HepG2 (cell line): ENCODE measurements around the gene CUL4B. TPM values are rescaled to one million over a fixed set of nuclear protein-coding genes. Genes with fewer than 3 reads are reported as not detected.

Experiments used
- ATAC-seq: fragments of 200-7000 bp; cut with Tn5 transposase; 3 replicates; pipeline ENCODE4 v1.9.1; 2020; ENCODE audit warnings: mild to moderate bottlenecking, moderate library complexity
- BruUV-seq: library from RNA; stranded (reverse); fragments of 400-500 nt; replicated peaks from 2 replicates; lab custom pipeline; 2021; lab: Mats Ljungman, UMichigan
- CTCF ChIA-PET: fragments of 300-600 bp; formaldehyde crosslinking; extraction: SDS; loops from one replicate; lab custom pipeline; 2021; ENCODE audit warnings: low total read pairs, inconsistent platforms, low intra/inter-chr PET ratio; lab: Yijun Ruan, JAX
- POLR2A ChIA-PET: fragments of 350-600 bp; sonication (Branson Sonifier 250); formaldehyde crosslinking; loops from one replicate; lab custom pipeline; 2020; ENCODE audit warnings: antibody characterized with exemption, inconsistent platforms; lab: Yijun Ruan, JAX
- DNase-seq: peaks from one replicate; pipeline ENCODE4 v3.0.0-alpha.2; 2015; ENCODE audit warnings: low spot score
- FAIRE-seq: peaks from 3 replicates; lab custom pipeline; 2011; peaks lifted over from hg19 to GRCh38; lab: Jason Lieb, UNC
- H2AFZ ChIP-seq: one replicate; pipeline ENCODE4 v1.6.1; 2011; ENCODE audit warnings: low read length, inconsistent platforms
- H3K27ac ChIP-seq: fragments of 300-600 bp; 3 replicates; pipeline ENCODE4 v1.8.0; 2011; ENCODE audit warnings: mixed run types, mild to moderate bottlenecking, mixed read lengths, low read length, inconsistent platforms; ENCODE audit not compliant: insufficient read depth; ENCODE audit errors: extremely low read length
- H3K27me3 ChIP-seq, 2 experiments: fragments of 200-600 bp in 1 of 2; 2 replicates in 1 of 2; 3 replicates in 1 of 2; pipeline versions ENCODE4 v1.6.0 to v1.8.0; 2011; ENCODE audit warnings: low read length in 2 of 2, mild to moderate bottlenecking in 2 of 2, moderate library complexity in 2 of 2, inconsistent platforms in 1 of 2; ENCODE audit not compliant: insufficient read depth in 2 of 2, control insufficient read depth in 1 of 2
- H3K36me3 ChIP-seq, 2 experiments: fragments of 200-600 bp in 1 of 2; replicated peaks in 1 of 2; 2 replicates in 1 of 2; 3 replicates in 1 of 2; pipeline versions ENCODE4 v1.5.1 to v1.8.0; 2011; ENCODE audit warnings: low read length in 2 of 2, inconsistent platforms in 1 of 2; ENCODE audit not compliant: insufficient read depth in 2 of 2, control insufficient read depth in 1 of 2
- H3K4me1 ChIP-seq: 2 replicates; pipeline ENCODE4 v1.5.1; 2012; ENCODE audit warnings: low read length, inconsistent platforms; ENCODE audit not compliant: insufficient read depth
- H3K4me2 ChIP-seq: 2 replicates; pipeline ENCODE4 v1.6.0; 2011; ENCODE audit warnings: low read depth, low read length, inconsistent platforms
- H3K4me3 ChIP-seq, 3 experiments: fragments of 200-600 bp in 1 of 3; sonication (generic), shearing (Covaris generic) in 1 of 3; replicated peaks in 1 of 3; 2 replicates each; pipeline ENCODE4 v1.5.1; 2011 to 2016; ENCODE audit warnings: low read length in 3 of 3, inconsistent platforms in 2 of 3, low read depth in 2 of 3, mild to moderate bottlenecking in 2 of 3, control low read depth in 1 of 3, mixed read lengths in 1 of 3; ENCODE audit not compliant: insufficient read depth in 1 of 3
- H3K79me2 ChIP-seq: one replicate; pipeline ENCODE4 v1.6.1; 2011; ENCODE audit warnings: low read length, inconsistent platforms; ENCODE audit not compliant: insufficient read depth
- H3K9ac ChIP-seq: 2 replicates; pipeline ENCODE4 v1.6.0; 2011; ENCODE audit warnings: mild to moderate bottlenecking, low read depth, low read length, inconsistent platforms; ENCODE audit not compliant: insufficient read depth
- H3K9me3 ChIP-seq: 2 replicates; pipeline ENCODE4 v1.5.1; 2012; ENCODE audit warnings: mild to moderate bottlenecking, low read length
- H4K20me1 ChIP-seq: 2 replicates; pipeline ENCODE4 v1.6.0; 2011; ENCODE audit warnings: inconsistent platforms, mild to moderate bottlenecking, low read length, moderate library complexity; ENCODE audit not compliant: insufficient read depth
- AGO2 ChIP-seq: fragments of 200-400 bp; formaldehyde crosslinking; optimal IDR thresholded peaks from 2 replicates; pipeline ENCODE3; 2017; ENCODE audit warnings: mild to moderate bottlenecking, low read depth, low read length, moderate library complexity
- ESRRA ChIP-seq: sonication (generic); formaldehyde crosslinking; IDR thresholded peaks from 2 replicates; pipeline ENCODE4 v1.5.1; 2020; ENCODE audit warnings: mild to moderate bottlenecking, low read depth, missing genetic modification reagents
- GABPB1 ChIP-seq: IDR thresholded peaks from 2 replicates; pipeline ENCODE4 v1.6.1; 2016; ENCODE audit warnings: mild to moderate bottlenecking, missing genetic modification reagents, moderate library complexity, missing compliant biosample characterization
- HOXA3 ChIP-seq: sonication (generic); formaldehyde crosslinking; IDR thresholded peaks from 2 replicates; pipeline ENCODE4 v1.5.0; 2020; ENCODE audit warnings: missing genetic modification reagents
- IRF1 ChIP-seq: sonication (generic); formaldehyde crosslinking; IDR thresholded peaks from 2 replicates; pipeline ENCODE4 v1.4.0; 2020; ENCODE audit warnings: low read depth, mild to moderate bottlenecking, missing genetic modification reagents
- KDM2A ChIP-seq: sonication (generic); formaldehyde crosslinking; IDR thresholded peaks from 2 replicates; pipeline ENCODE4 v1.4.0; 2020; ENCODE audit warnings: low read depth, missing genetic modification reagents, borderline replicate concordance
- MAFF ChIP-seq: IDR thresholded peaks from 2 replicates; pipeline ENCODE4 v1.6.1; 2011; ENCODE audit warnings: low read depth, low read length, improper control_type of control experiment
- MAFK ChIP-seq, 2 experiments: IDR thresholded peaks in 1 of 2; conservative IDR thresholded peaks in 1 of 2; 2 replicates each; pipeline ENCODE4 v1.6.1; 2011; ENCODE audit warnings: improper control_type of control experiment in 2 of 2, low read length in 2 of 2
- MXD4 ChIP-seq: IDR thresholded peaks from 2 replicates; pipeline ENCODE4 v1.6.1; 2016; ENCODE audit warnings: mild to moderate bottlenecking, missing biosample characterization, missing genetic modification reagents
- NCOR1 ChIP-seq: fragments of 200-600 bp; sonication (generic); IDR thresholded peaks from 2 replicates; pipeline ENCODE4 v1.7.0; 2017; ENCODE audit warnings: antibody characterized with exemption, low read length, borderline replicate concordance
- NR2F2 ChIP-seq: IDR thresholded peaks from 2 replicates; pipeline ENCODE4 v1.6.1; 2012; ENCODE audit warnings: low read depth, inconsistent platforms, borderline replicate concordance
- POLR2AphosphoS2 ChIP-seq: IDR thresholded peaks from 2 replicates; pipeline ENCODE4 v1.6.1; 2011; ENCODE audit warnings: low read depth, low read length, improper control_type of control experiment
- RAD51 ChIP-seq: fragments of 450-650 bp; IDR thresholded peaks from 2 replicates; pipeline ENCODE4 v1.6.1; 2016; ENCODE audit warnings: borderline replicate concordance
- TEAD3 ChIP-seq: optimal IDR thresholded peaks from 2 replicates; pipeline ENCODE3; 2016; ENCODE audit warnings: borderline replicate concordance
- TEF ChIP-seq: sonication (generic); formaldehyde crosslinking; IDR thresholded peaks from 2 replicates; pipeline ENCODE4 v1.5.0; 2020; ENCODE audit warnings: missing genetic modification reagents
- WIZ ChIP-seq: sonication (generic); formaldehyde crosslinking; IDR thresholded peaks from 2 replicates; pipeline ENCODE4 v1.5.1; 2020; ENCODE audit warnings: mild to moderate bottlenecking, missing genetic modification reagents
- XRCC5 ChIP-seq: fragments of 200-400 bp; formaldehyde crosslinking; optimal IDR thresholded peaks from 2 replicates; pipeline ENCODE3; 2017; ENCODE audit warnings: mild to moderate bottlenecking, low read length
- ZEB1 ChIP-seq: IDR thresholded peaks from 2 replicates; pipeline ENCODE4 v1.6.1; 2012; ENCODE audit warnings: mild to moderate bottlenecking, low read depth, inconsistent platforms; ENCODE audit not compliant: insufficient replicate concordance
- ZKSCAN8 ChIP-seq: IDR thresholded peaks from 2 replicates; pipeline ENCODE4 v1.6.1; 2016; ENCODE audit warnings: borderline replicate concordance, missing genetic modification reagents, missing compliant biosample characterization
- ZSCAN22 ChIP-seq: sonication (generic); formaldehyde crosslinking; IDR thresholded peaks from 2 replicates; pipeline ENCODE4 v1.4.0; 2020; ENCODE audit warnings: mild to moderate bottlenecking, missing genetic modification reagents
- WGBS: methylation state at CpG from one replicate; pipeline ENCODE4 v1.1.6; 2017; ENCODE audit warnings: low lambda C conversion rate; 5-methylcytosine and 5-hydroxymethylcytosine counted together
- in situ Hi-C: cut with HindIII; loops from 2 replicates; pipeline ENCODE4 v1.10.0; 2017; ENCODE audit warnings: low pct_unique_long_range_greater_than_20kb; ENCODE audit not compliant: extremely low pct_ligation_motif_present
- intact Hi-C: fragments of 100-400 bp; cut with micrococcal nuclease; formaldehyde crosslinking; loops from one replicate; pipeline ENCODE4 v1.10.0; 2022; ENCODE audit not compliant: unreplicated experiment
- polyA plus RNA-seq, 8 experiments: library from polyadenylated mRNA; depleted of rRNA in 3 of 8; stranded (reverse) in 7 of 8; unstranded in 1 of 8; fragments of >200 nt; fragmentation: Illumina TruSeq in 4 of 8; extraction: Trizol in 4 of 8; gene quantifications; 2 replicates each; pipeline versions ENCODE4 v1.2.1 to v1.2.3, GENCODE V29; 2011 to 2016; ENCODE audit warnings: low read depth in 4 of 8, missing spikeins in 1 of 8, mixed read lengths in 1 of 8; ENCODE audit not compliant: insufficient read depth in 1 of 8
- total RNA-seq, 5 experiments: library from RNA; depleted of rRNA; stranded (reverse); fragments of >200 nt; fragmentation: Illumina TruSeq; extraction: Trizol; gene quantifications; 2 replicates each; pipeline ENCODE4 v1.2.3, GENCODE V29; 2016; ENCODE audit warnings: low read depth in 1 of 5

CUL4B gene
- total and polyA plus RNA-seq, 2 of the 13 experiments (the other 11 are each of a cell fraction or from before 2014, with no cell fraction given) = 21.6 to 28.5 TPM

GRCh38 chrX:120534413-120535205 is 26.2 kb downstream of the CUL4B start:
- Histone ChIP-seq H2AFZ (no peak overlapping the region), H3K9ac (no peak overlapping the region), H3K9me3 (no peaks in the 10 kb centered on the region), H3K27me3 (no peaks in the 10 kb centered on the region), H3K4me2 (no peak overlapping the region), H3K79me2 (no peaks in the 10 kb centered on the region), H3K4me1 (no peaks in the 10 kb centered on the region), H3K4me3 (no peak overlapping the region), H3K36me3 (peaks cover 3 to 14% of the 10 kb centered on the region in 2 experiments; a peak in 2 of 5 replicates), H3K27ac (no peak overlapping the region), H4K20me1 (no peaks in the 10 kb centered on the region)
- in situ Hi-C loops (no loop called here), intact Hi-C loops (no loop called here)
- ChIA-PET POLR2A (no interaction called here), CTCF (no interaction called here)
- WGBS = 98% methylated on average over 3 of the region's 3 CpGs
- ATAC-seq (no peak), FAIRE-seq (no peak), DNase-seq (no peak)
- TF ChIP-seq MAFF (peak; percentile 81), MXD4 (no peak), XRCC5 (no peak), MAFK (conservative IDR thresholded peaks at IDR 0.05 in 1 of 2, IDR thresholded peaks at IDR 0.05 in 1 of 2; ENCODE audit: low read length in 2 of 2) (peak; percentile 70 to 89), ESRRA (CRISPR knock-in tag) (no peak), RAD51 (no peak), WIZ (CRISPR knock-in tag) (no peak), KDM2A (no peak)
- BruUV-seq = no TSS peak

GRCh38 chrX:120522820-120523219 is 37.9 kb downstream of the CUL4B start:
- H3K4me3 ChIP-seq = no peak overlapping the region
- ATAC-seq = no peak
- no peaks in the 10 kb centered on the region for H3K9me3 ChIP-seq
- H2AFZ ChIP-seq = no peak overlapping the region
- WGBS = 96% methylated on average over 5 of the region's 5 CpGs
- TF ChIP-seq ZSCAN22 (CRISPR knock-in tag) (no peak), HOXA3 (no peak), POLR2AphosphoS2 (no peak), ZKSCAN8 (no peak), TEAD3 (CRISPR knock-in tag) (no peak), AGO2 (no peak), NR2F2 (no peak), IRF1 (no peak), ZEB1 (no peak), MAFK (conservative IDR thresholded peaks at IDR 0.05 in 1 of 2, IDR thresholded peaks at IDR 0.05 in 1 of 2; ENCODE audit: low read length in 2 of 2) (no peak), GABPB1 (CRISPR knock-in tag) (no peak), TEF (CRISPR knock-in tag) (no peak), NCOR1 (no peak)
- intact Hi-C loops (no loop called here), in situ Hi-C loops (no loop called here)
- CTCF ChIA-PET = no interaction called here
- H3K9ac ChIP-seq = no peak overlapping the region
- H3K36me3 ChIP-seq = no peaks in the 10 kb centered on the region
- H3K4me2 ChIP-seq = no peak overlapping the region
- no peak for DNase-seq
- no peaks in the 10 kb centered on the region for H3K79me2 ChIP-seq
- FAIRE-seq = peak; percentile 49
- BruUV-seq = no TSS peak
- H3K27ac ChIP-seq = no peak overlapping the region
- H3K4me1 ChIP-seq = no peaks in the 10 kb centered on the region
- H4K20me1 ChIP-seq = no peaks in the 10 kb centered on the region
- no peaks in the 10 kb centered on the region for H3K27me3 ChIP-seq
- POLR2A ChIA-PET = no interaction called here
